ENCODE data around the gene SAV1.
"Not testable (repeated sequence)": the region's sequence is repeated elsewhere in the genome, so short reads cannot be mapped to it uniquely, and the experiment has no call there.

Gene SAV1

GRCh38 chr14:50667996-50668825 lies at the start of gene SAV1:
TSS of gene SAV1 (minus strand) at chr14:50668306. CDS start at chr14:50667967, 339 bp downstream.
- peak; percentile 1 for DNase-seq (ENCODE audit: low read depth, low spot score)

GRCh38 chr14:50717811-50718210 lies 49.7 kb upstream of the SAV1 start:
- no peak for DNase-seq (ENCODE audit: low read depth, low spot score)

GRCh38 chr14:50714450-50715073 lies 46.5 kb upstream of the SAV1 start:
- no peak for DNase-seq (ENCODE audit: low read depth, low spot score)

- DNase-seq (ENCODE audit: low read depth, low spot score), result no peak
Observed at GRCh38 chr14:50711043-50711442, 42.9 kb upstream of the SAV1 start.

GRCh38 chr14:50705026-50705593 lies 37.0 kb upstream of the SAV1 start:
- DNase-seq (ENCODE audit: low read depth, low spot score), result no peak

GRCh38 chr14:50704454-50705010 lies 36.4 kb upstream of the SAV1 start:
- no peak for DNase-seq (ENCODE audit: low read depth, low spot score)

- DNase-seq (ENCODE audit: low read depth, low spot score), result no peak
Observed at GRCh38 chr14:50697659-50698290, 29.7 kb upstream of the SAV1 start.

GRCh38 chr14:50694260-50694659 lies 26.2 kb upstream of the SAV1 start:
- not testable (repeated sequence) for DNase-seq (ENCODE audit: low read depth, low spot score)

- no peak for DNase-seq (ENCODE audit: low read depth, low spot score)
Observed at GRCh38 chr14:50688875-50689274, 20.8 kb upstream of the SAV1 start.

- DNase-seq (ENCODE audit: low read depth, low spot score), result no peak
Observed at GRCh38 chr14:50679674-50680073, 11.6 kb upstream of the SAV1 start.

- no peak for DNase-seq (ENCODE audit: low read depth, low spot score)
Observed at GRCh38 chr14:50678163-50678562, 10.1 kb upstream of the SAV1 start.

GRCh38 chr14:50677527-50678063 lies 9.5 kb upstream of the SAV1 start:
- DNase-seq (ENCODE audit: low read depth, low spot score), result no peak

- DNase-seq (ENCODE audit: low read depth, low spot score), result no peak
Observed at GRCh38 chr14:50676814-50677516, 8.9 kb upstream of the SAV1 start.

- DNase-seq (ENCODE audit: low read depth, low spot score), result no peak
Observed at GRCh38 chr14:50675597-50675996, 7.5 kb upstream of the SAV1 start.

GRCh38 chr14:50670866-50671256 lies 2.8 kb upstream of the SAV1 start:
- no peak for DNase-seq (ENCODE audit: low read depth, low spot score)

- no peak for DNase-seq (ENCODE audit: low read depth, low spot score)
Observed at GRCh38 chr14:50670196-50670865, 2.2 kb upstream of the SAV1 start.

- no peak for DNase-seq (ENCODE audit: low read depth, low spot score)
Observed at GRCh38 chr14:50669441-50669986, 1.4 kb upstream of the SAV1 start.

GRCh38 chr14:50668826-50669143 lies 679 bp upstream of the SAV1 start:
- DNase-seq (ENCODE audit: low read depth, low spot score), result no peak

GRCh38 chr14:50667684-50667995 lies 466 bp downstream of the SAV1 start:
- DNase-seq (ENCODE audit: low read depth, low spot score), result no peak

Measured in activated naive CD8-positive, alpha-beta T cell treated with anti-CD3 and anti-CD28 coated beads, Interleukin-2, amount 50 U/mL, for 16 hours (primary cell).